Measurements from ENCODE around the gene KRTAP9-7.

KRTAP9-7 gene

DNA sequence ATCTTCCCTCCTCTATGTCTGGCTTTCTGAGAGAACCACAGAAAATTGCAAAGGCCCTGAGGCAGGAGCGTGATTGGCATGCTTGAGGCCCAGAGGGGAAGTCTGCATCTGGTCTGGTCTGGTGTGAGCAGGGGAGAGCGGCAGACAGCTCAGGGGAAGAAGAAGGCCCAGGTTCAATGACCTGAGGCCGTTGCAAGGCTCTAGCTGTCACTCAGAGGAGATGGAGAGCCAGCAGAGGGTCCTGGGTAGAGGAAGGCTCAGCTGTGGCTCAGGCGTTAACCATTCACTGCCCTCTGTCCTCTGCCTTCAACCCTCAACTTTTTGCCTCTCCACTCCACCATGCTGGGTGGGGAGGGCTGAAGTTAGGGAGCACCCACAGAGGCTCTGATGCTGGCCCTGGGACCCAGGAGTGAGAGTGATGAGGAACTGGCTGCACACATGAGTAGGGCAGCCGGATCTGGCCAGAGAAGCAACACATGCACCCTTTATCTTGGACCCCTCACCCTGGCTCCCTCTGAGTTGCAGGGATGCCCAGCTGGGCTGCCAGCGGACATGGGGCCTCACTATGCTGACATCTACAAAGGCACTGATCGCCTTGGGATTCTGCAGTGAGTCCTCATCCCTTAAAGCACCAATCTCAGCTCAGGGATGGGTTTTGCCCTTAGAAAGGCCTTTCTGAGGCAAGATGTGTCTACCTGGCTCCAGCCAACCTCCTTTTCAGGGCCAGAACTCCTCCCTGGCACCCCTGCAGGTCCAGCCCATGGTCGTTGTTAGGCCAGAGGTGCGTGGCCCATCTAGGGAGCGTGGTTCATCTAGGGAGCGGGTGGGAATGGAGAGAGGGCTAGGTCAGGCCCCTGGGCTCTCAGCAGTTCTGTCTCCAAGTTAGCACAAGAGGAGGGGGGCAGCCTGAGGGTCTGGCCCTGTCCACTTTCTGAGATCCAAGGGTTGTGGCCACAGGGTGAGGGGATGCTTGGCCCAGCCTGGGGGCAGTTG, 47.7 kb downstream of the KRTAP9-7 start:
- DNase-seq = no peak

- DNase-seq = no peak
Observed at GRCh38 chr17:41324180-41325075, 48.9 kb downstream of the KRTAP9-7 start.

GRCh38 chr17:41325126-41325525, 49.6 kb downstream of the KRTAP9-7 start:
- no peak for DNase-seq

DNA sequence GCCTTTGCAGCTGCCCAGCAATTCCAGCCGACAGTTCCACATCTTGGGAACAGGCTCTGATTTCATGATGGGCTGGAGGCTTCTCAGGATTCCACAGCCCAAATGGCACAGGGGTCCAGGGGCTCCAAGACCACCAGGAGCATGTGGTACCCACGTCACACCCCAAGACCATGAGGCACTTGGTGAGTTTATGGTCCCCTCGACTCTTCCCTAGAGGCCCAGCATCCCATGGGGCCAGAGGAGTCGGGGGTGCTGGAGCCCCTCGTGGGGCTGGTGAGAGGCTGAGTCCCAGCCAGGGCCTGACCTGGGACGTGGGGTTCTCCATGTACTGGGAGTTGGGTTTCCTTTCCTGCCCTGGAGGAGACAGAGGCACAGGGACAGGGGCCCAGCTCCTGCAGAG, 50.1 kb downstream of the KRTAP9-7 start:
- DNase-seq = no peak
